Karpas-422 (cell line): Measurements from ENCODE around the gene ZFP69. TPM values are rescaled to one million over a fixed set of nuclear protein-coding genes. Genes with fewer than 3 reads are reported as not detected.

ENCODE experiments used
- total RNA-seq: library from RNA; depleted of rRNA; stranded (reverse); fragments of >200 nt; shearing (Covaris generic); gene quantifications from 2 replicates; pipeline ENCODE4 v1.2.3, GENCODE V29; 2014; ENCODE audit warnings: low replicate concordance; rRNA removed

The ZFP69 gene
- total RNA-seq, 1 experiment from 2014 or later, result 14.5 TPM

Other genes starting within 250 kb of the ZFP69 start
- gene TMCO2, start 229.4 kb upstream of the ZFP69 start, total RNA-seq, result not detected in 2 replicates
- gene ZMPSTE24, start 219.1 kb upstream of the ZFP69 start, total RNA-seq, result 22.0 and 50.9 TPM in 2 replicates
- 7.9 and 28.2 TPM in 2 replicates for gene COL9A2, start 160.0 kb upstream of the ZFP69 start, total RNA-seq
- 33.6 and 37.5 TPM in 2 replicates for gene SMAP2, start 103.6 kb upstream of the ZFP69 start, total RNA-seq
- gene ZFP69B, start 26.8 kb upstream of the ZFP69 start, total RNA-seq, result 11.1 and 12.9 TPM in 2 replicates
- 5.2 and 9.1 TPM in 2 replicates for gene EXO5, start 31.5 kb downstream of the ZFP69 start, total RNA-seq
- 3.4 and 8.5 TPM in 2 replicates for gene ZNF684, start 54.3 kb downstream of the ZFP69 start, total RNA-seq
- 4.2 and 5.5 TPM in 2 replicates for gene RIMS3, start 188.4 kb downstream of the ZFP69 start, total RNA-seq
- 52.4 and 62.6 TPM in 2 replicates for gene NFYC, start 214.4 kb downstream of the ZFP69 start, total RNA-seq